ENCODE results near the gene MTTP. TPM values are rescaled to one million over a fixed set of nuclear protein-coding genes. Genes with fewer than 3 reads are reported as not detected.
"Not testable (repeated sequence)": the region's sequence is repeated elsewhere in the genome, so short reads cannot be mapped to it uniquely, and the experiment has no call there.

Gene MTTP
- 0.15 and 1.0 TPM in 2 replicates for total RNA-seq (2014; rRNA removed; shearing (Covaris generic))

DNA sequence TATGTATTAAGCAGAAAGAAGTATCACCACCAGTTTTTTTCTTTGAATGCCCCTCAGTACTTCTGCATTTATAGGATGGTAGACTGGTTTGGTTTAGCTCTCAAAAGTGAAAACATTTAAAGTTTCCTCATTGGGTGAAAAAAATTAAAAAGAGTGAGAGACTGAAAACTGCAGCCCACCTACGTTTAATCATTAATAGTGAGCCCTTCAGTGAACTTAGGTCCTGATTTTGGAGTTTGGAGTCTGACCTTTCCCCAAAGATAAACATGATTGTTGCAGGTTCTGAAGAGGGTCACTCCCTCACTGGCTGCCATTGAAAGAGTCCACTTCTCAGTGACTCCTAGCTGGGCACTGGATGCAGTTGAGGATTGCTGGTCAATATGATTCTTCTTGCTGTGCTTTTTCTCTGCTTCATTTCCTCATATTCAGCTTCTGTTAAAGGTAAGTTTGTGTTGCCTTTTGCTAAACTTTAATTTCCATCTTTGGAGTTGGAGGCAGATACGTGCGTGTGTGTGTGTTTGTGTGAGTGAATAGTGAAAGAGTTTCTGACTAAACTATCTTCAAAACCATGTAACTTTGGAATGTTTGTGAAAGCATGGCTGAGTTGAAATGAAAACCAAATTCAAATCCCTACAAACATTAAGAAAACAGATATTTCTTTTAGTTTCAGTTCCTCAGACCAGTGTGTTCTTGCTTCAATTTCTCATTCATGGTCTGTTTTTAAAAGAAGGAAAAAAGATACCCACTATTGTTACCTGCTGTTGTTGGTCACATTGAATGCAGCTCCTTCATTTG, at the start of gene MTTP:
Gene MTTP (plus strand): TSS at position 295 of the 795 bp plus-strand sequence. CDS start 86 bp downstream, at position 381.
- no peak for DNase-seq (ENCODE audit: low read depth)

DNA sequence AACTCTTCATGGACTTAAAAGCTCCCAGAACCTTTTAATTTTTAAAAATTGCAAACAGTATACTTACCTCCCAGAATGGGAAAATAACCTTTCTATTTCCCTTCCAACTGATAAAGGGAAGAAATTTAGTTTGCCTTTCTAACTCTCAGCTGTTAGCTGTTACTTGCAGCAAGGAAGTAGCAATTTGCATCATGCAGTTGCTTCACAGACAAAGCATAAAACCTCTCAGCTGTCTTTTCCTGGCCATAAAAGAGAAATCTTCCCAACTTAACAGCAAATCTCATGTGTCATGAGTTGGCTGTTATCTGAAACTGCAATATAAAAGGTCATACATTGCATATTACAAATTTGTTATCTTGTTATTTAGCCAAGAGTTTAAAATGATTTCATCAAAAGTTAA, 45.4 kb upstream of the MTTP start:
- no peak for DNase-seq (ENCODE audit: low read depth)

DNA sequence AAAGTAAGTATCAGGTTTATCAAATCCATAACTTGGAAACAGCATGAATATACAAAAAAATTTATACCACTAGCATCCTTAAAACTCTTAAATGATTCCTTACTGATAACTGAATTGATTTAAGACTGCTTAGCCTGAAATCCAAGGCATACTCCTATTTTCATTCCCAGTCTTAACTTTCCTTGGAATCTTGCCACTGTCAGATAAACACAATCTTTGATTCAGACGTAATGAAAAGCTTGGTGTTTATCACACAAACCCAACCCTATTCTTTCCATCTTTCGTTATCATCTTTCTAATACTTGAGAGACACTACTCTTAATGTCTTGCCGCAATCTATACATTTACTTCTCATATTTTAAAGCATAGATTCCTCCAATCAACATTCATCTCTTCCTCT, 44.7 kb upstream of the MTTP start:
- DNase-seq (ENCODE audit: low read depth): no peak

DNA sequence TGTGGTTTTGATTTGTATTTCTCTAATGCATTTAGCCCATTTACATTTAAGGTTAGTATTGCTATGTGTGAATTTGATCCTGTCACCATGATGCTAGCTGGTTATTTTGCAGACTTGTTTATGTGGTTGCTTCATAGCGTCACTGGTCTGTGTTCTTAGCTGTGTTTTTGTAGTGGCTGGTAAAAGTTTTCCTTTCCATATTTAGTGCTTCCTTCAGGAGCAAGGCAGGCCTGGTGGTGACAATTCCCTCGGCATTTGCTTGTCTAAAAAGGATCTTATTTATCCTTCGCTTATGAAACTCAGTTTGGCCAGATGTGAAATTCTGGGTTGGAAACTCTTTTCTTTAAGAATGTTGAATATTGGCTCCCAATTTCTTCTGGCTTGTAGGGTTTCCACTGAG, 39.9 kb upstream of the MTTP start:
- not testable (repeated sequence) for DNase-seq (ENCODE audit: low read depth)

DNA sequence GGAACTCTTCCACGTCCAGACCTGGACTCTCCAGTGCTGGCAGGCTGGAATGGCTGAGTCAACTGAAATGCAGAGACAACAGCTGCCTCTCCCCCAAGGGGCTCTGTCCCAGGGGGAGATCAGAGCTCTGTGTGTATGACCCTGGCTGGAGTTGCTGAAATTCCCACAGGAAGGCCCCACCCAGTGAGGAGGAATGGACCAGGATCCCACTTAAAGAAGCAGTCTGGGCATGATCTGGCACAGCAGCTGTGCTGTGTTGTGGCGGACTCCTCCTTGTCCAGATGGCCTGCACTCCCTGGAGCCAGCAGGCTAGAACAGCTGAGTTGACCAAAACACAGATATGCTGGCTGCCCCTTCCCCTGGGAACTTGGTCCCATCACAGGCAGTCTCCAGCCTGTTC, 38.4 kb upstream of the MTTP start:
- no peak for DNase-seq (ENCODE audit: low read depth)

DNA sequence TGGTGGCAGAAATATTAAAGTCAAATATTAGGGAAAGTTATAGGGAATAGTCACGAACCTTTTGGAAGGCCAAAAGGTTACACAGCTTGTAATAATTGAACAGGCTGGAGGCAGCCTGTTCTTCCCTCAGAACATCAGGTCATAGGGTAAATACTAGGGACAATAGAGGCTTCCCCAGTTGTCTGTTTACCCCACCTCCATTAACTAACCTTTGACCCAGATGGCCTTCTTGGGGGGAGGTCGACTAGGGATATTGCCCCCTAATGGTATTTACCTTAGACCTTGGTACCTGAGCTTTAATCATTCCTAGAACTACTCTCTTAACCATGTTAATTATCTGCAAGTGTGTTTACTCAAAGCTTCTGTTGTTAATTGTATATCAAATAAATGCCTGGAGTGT, 37.8 kb upstream of the MTTP start:
- no peak for DNase-seq (ENCODE audit: low read depth)

DNA sequence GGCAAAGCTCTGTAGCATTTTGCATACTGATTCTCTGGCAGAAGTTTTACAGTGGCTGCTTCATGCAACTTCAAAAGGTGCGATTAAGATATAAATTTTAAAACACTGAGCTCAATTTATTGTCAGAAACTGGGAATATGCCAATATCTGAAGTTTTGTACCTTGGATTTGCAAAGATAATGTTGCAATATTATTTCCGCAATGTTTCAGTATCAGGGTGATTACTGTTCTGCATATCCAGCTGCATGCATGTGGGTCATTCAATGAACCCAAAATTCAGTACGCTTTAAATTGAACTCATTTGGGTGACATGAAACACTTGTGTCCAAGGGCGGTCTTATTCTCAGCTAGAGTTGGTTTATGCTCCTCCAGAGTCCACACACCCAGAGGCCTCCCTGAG, 37.0 kb upstream of the MTTP start:
- no peak for DNase-seq (ENCODE audit: low read depth)

DNA sequence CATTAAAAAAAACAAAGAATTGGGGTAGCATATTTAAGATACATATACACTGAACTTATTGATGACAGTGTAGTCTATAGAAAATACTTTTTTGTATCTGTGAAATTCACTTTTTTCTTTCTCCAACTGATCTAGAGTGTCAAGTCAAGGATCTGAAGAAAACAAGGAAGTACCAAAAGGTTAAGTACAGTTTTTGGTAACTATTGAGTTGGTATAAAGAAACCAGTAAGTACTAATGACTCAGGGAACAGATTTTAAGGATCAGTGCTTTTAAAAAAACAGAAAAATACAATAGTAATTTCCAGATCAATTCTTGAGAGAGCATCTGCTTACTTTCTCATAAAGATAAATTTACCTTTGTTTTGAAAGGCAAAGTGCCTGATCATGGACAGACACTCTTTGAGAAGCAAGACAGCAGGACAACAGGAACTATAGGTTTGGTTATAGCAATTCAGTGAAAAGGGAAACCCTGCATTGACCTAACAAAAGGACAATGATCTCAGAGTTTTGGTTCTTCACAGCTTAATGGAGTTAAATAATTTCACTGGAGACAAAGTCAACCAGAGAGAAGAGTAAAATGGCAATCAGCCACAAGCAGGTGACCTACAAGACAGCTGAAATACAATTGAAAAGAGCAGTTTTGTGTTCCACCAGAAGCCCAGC, 34.2 kb upstream of the MTTP start:
- no peak for DNase-seq (ENCODE audit: low read depth)

DNA sequence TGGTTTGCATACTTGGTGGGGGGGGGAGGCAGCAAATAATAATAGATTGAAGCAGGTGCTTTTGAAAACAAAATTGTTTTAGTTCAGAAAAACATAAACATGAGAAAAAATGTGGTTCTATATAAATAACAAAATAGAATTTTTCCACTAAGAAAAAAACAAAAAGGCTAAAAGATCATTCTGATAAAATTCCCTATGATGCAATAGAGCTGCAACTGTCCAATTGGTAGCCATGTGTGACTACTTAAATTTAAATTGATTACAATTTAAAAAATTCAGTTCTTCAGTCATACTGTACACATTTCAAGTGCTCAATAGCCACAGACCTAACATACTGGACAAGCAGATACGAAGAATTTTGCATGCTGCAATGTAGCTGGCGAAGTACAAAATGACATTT, 21.8 kb upstream of the MTTP start:
- no peak for DNase-seq (ENCODE audit: low read depth)

DNA sequence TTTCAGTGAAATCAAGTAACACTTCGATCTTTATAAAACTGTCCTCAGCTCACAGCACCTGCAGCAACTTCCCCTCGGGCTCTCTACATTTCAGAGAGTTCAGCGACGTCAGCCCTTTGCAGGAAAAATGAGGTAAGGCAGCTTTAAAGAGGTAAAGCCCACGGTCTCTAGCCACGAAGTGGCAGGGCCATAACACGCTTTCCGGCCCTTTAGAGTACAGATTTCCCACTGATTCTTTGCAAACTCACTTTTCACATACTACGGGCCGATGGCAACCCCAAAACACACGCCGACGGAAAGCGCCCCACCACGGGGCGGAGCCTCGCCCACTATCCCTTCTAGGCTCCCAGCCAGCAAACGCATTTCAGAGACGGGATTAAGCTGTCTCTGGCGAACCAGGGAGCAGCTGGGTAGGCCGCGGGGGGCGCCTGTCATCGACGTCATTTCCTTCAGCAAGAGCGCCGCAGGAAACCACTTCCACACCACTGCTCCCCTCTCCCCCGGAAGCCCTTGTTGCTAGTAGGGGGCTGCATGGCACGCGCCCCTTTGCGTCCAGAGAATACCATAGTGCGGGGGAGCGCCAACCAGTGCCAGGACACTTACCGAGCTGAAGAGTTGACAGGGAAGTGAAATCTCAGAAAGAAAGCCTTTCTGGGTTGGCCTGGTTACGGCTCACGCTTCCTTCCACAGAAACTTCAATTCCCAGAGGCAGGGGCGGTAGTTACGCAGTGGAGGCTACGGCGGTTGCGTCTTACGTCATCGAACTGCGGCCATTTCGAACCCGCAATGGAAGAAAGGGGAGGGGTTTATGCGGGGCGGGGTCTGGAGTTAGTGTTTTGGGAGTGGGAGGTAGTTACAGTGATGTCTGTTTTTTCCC, 11.1 kb upstream of the MTTP start, which contains the start of gene TRMT10A:
Gene TRMT10A (minus strand): TSS at position 730 of the 877 bp plus-strand sequence. CDS start 4,701 bp downstream, outside the sequence.
- DNase-seq (ENCODE audit: low read depth): peak; percentile 91

DNA sequence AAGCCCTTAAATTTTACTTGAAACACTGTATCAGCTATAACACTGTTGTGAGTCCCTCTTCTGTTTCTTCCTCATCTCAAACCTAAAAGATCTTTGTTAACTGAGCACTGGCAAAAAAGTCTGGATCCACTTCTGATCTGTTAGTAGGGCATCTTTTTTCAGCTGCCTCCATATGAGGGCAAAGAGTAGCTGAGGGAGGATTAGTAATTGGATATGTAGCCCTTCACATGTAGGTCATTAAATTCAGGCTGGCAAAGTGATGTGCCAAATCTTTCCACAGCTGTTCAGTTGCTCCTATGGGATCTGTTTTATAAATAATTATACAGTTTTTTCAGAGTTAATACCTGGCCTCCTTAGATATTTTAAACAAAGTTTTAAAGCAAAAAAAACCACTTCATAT, 9.7 kb upstream of the MTTP start:
- DNase-seq (ENCODE audit: low read depth): no peak

DNA sequence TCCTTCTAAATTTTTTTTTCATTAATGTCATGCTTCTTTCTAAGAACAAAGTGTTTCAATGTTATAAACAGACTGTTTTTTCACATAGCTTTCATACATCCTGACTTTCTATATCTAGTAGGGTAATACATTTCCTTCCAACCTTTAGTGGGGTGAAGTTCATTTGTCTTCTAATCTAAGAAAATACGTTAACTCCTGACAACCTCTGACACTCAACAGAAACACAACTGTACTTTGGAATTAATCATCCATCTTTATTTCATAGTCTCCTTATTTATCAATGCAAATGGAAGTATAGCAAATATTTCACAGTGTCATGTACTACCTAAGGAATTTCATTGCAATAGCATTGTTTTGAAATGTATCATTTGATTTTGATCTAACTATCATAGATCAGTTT, 2.7 kb upstream of the MTTP start:
- DNase-seq (ENCODE audit: low read depth): no peak

DNA sequence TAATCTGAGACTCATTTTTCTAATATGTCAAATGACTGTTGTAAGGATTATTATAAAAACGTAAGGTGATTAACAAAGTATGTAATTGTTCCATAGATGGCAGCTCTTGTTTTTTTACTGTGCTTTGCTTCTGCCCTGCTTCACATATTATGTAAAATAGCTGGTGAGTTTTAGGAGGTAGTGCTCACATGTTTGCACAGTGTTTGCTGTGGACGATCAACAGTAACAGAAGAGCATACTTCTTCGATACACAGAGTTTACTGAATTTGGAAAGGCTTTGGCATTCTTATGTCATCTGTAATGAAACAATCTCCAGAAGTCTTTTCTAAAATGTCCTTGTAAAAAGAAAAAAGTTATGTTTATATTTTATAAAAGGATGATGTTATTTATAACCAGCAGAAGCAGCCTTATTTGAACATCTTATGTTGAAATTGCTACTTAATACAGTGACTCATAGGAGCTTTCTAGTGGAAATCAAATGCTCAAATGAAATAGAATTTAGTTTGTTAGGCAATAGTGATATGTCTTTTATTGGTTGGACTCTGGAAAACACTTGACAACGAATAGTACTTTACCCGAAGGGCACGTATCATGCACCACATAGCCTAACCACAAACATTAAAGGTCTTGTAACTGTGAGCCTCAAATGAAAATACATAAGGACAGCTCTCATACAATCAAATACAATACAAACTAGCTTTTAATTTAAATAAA, 1.9 kb upstream of the MTTP start:
- DNase-seq (ENCODE audit: low read depth): no peak

DNA sequence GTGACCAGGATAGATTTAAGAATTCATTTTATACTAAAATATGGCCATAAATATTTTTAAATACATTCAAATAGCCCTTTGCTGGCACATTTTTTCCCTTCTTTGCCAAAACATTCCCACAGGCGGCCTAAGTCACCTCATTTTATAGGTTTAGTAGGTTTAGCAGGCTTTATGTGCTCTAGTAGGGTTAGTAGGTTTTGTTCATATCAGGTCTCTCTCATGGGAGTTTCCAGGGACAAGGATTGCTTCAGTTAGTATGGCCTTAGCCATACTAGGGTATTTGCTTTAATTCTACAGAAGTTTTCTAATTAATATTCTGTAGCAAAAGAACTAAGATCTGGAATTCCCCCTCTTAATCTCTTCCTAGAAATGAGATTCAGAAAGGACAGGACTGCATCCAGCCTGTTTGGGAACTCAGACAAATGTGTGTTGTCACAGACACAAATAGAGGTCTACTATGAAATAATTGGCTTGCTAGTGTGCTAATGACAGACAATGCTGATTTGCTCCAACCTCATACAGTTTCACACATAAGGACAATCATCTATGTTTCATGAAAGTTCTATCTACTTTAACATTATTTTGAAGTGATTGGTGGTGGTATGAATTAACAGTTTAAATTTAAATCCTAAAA, 772 bp upstream of the MTTP start:
- DNase-seq (ENCODE audit: low read depth): no peak

DNA sequence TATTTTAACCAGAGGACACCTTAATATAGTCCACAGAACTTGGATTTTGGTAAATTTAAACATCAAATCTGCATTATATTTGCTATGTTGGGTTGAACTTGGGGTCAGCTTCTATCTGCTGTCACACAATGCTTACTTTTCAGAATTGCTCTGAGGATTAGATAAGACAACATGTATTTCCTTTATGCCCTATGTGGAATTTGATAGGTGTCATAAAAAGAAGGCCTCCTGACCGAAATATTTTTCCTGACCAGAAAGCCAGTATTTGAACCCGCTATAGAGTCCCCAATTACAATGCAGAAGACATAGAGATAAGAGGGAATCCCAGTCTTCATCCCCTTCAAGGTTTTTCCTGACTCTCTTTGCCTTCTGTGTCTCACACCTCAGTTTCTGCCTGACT, 4.1 kb downstream of the MTTP start:
- no peak for DNase-seq (ENCODE audit: low read depth)

DNA sequence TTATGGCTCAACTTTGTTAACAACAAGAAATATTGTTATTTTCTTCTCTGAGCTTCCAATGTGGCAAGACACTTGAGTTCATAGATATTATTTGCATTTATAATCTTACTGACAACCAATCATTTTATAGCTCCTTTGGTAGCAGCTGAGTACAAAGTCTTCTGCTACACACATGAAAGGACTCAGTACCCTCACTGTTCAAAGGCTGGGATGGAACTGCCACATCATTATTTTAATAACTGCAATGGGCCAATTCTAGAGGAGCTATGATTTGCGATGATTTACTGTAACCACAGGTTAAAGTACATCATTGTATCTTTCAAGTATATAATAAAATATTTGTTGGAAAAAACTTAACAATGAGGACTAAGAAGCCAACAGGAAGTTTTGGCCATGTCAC, 10.9 kb downstream of the MTTP start:
- no peak for DNase-seq (ENCODE audit: low read depth)

DNA sequence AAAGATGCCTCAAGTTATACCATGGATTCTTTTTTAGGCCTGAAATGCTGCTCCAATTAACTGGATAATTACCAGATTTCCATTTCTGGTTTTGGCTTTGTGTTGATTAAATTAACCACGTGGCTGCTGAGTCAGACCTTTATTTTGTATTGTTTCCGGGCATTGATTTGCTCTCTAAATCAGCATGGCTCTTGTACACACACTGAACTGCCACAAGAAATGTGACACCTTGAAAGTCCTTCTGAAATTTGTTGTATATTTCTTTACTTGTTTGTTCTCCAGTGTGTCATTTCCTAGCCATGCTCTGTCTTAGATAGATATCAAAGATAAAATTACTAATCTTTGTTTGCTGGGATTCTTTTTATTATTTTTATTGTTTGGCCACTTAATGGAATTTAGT, 11.7 kb downstream of the MTTP start:
- no peak for DNase-seq (ENCODE audit: low read depth)

DNA sequence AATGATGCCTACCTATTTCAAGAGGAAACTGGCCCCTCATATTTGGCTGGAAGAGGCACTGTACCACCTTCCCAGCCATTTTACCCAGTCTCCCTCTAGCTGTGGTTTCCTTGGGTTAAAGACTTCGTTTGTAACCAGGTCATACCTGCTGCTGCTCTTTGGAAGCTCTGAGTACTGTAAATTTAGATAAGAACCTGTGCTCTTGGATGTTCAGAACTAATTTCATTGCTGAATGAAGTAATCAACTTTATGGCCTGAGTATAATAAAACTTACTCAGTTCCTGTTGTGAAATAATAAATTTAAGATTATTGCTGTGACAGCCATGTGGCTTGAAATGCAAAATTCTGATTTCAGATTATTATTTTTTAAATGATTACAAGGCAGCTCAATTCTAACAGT, 12.2 kb downstream of the MTTP start:
- DNase-seq (ENCODE audit: low read depth): no peak

DNA sequence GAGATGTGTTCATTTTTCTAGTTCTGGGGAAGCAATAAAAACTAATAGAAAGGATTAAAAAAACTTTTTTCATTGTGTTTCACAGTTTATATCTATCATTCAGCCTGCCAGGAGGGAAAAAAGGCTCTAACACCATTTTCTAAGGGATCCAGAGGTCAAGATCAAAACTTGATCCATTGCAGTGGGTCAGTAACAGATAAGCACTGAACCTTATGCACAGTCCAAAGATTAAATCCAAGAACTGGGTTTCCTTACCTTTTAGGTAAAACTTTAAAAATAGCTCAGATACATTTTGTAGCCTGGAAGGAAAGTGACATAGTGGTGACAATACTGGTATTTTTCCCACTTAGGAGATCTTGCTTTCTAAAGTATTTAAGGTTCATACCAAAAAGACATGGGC, 12.7 kb downstream of the MTTP start:
- DNase-seq (ENCODE audit: low read depth): no peak

DNA sequence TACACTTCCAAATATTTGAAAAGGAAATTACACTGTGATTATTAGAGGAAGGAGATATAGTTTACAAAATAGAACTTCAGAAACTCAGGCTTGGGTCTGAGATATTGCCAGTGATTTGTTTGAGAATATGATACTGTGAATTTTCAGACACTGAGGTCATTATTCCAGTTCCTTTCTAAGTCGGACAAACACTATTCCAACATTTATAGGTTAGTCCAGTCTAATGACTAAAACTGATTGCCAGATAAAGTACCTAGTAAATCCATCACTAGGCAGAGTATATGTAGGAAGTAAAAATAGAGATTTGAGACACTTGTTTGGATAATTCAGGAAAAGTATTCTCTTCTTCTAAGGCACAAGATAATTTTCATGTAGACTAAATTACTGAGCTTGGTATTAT, 13.2 kb downstream of the MTTP start:
- DNase-seq (ENCODE audit: low read depth): no peak

DNA sequence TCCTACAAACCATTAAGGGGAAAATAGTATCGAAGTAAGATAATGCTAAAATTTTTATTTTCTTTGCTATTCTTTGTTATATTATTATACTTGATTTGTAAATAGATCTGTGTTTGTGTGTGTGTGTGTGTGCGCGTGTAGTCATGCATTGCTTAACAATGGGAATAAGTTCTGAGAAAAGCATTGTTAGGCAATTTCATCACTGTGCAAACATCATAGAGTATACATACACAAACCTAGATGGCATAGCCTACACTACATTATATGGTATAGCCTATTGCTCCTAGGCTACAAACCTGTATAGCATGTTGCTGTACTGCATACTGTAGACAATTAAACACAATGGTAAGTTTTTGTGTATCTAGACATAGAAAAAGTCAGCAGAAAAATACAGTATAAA, 17.1 kb downstream of the MTTP start:
- DNase-seq (ENCODE audit: low read depth): no peak

Measured in Daoy (cell line).